Panc1 (cell line): ENCODE data around the gene NUTM2F. TPM values are rescaled to one million over a fixed set of nuclear protein-coding genes. Genes with fewer than 3 reads are reported as not detected.

Experiments
- ATAC-seq: fragments of 200-7000 bp; cut with Tn5 transposase; 2 replicates; pipeline ENCODE4 v1.9.1; 2020; ENCODE audit warnings: mild to moderate bottlenecking, moderate library complexity
- BruUV-seq: library from RNA; stranded (reverse); fragments of 400-500 nt; replicated peaks from 2 replicates; lab custom pipeline; 2021; lab: Mats Ljungman, UMichigan
- CTCF ChIA-PET: fragments of 300-600 bp; sonication (Branson Sonifier 250); formaldehyde crosslinking; loops from one replicate; lab custom pipeline; 2022; ENCODE audit warnings: antibody characterized with exemption; lab: Charles Lee
- POLR2A ChIA-PET: fragments of 300-600 bp; sonication (Branson Sonifier 250); formaldehyde crosslinking; loops from one replicate; lab custom pipeline; 2022; ENCODE audit warnings: antibody characterized with exemption; lab: Charles Lee
- DNase-seq: peaks from one replicate; pipeline ENCODE4 v3.0.0-alpha.2; 2010; ENCODE audit warnings: low read depth, low spot score
- H3K27ac ChIP-seq: 2 replicates; pipeline ENCODE4 v1.5.1; 2011; ENCODE audit warnings: mild to moderate bottlenecking, low read length, inconsistent platforms
- H3K27me3 ChIP-seq: fragments of 200-500 bp; sonication (Bioruptor generic); 2 replicates; pipeline ENCODE4 v1.6.0; 2014; ENCODE audit warnings: low read length, inconsistent platforms; ENCODE audit not compliant: control insufficient read depth, insufficient read depth
- H3K36me3 ChIP-seq: fragments of 200-500 bp; sonication (Bioruptor generic); 2 replicates; pipeline ENCODE4 v1.5.1; 2014; ENCODE audit warnings: inconsistent platforms, mild to moderate bottlenecking, low read length, moderate library complexity; ENCODE audit not compliant: control insufficient read depth, insufficient read depth
- H3K4me1 ChIP-seq: 2 replicates; pipeline ENCODE4 v1.5.1; 2011; ENCODE audit warnings: inconsistent platforms, mild to moderate bottlenecking, low read length, moderate library complexity; ENCODE audit not compliant: control insufficient read depth, insufficient read depth
- H3K4me3 ChIP-seq, 2 experiments: 2 replicates each; pipeline ENCODE4 v1.5.1; 2011 to 2012; ENCODE audit warnings: low read depth in 2 of 2, low read length in 2 of 2, mild to moderate bottlenecking in 2 of 2, inconsistent platforms in 1 of 2, moderate library complexity in 1 of 2
- H3K9me3 ChIP-seq: fragments of 200-500 bp; sonication (Bioruptor generic); 2 replicates; pipeline ENCODE4 v1.5.1; 2014; ENCODE audit warnings: low read depth, mild to moderate bottlenecking, inconsistent platforms, low read length, moderate library complexity; ENCODE audit not compliant: control insufficient read depth, insufficient read depth
- POLR2AphosphoS5 ChIP-seq: IDR thresholded peaks from 2 replicates; pipeline ENCODE4 v1.6.1; 2012; ENCODE audit warnings: mild to moderate bottlenecking, low read depth, low read length, moderate library complexity
- SIN3A ChIP-seq: IDR thresholded peaks from 2 replicates; pipeline ENCODE4 v1.6.1; 2012; ENCODE audit warnings: low read depth, mild to moderate bottlenecking, low read length, moderate library complexity, borderline replicate concordance; ENCODE audit not compliant: insufficient read depth
- TCF7L2 ChIP-seq: IDR thresholded peaks from 2 replicates; pipeline ENCODE4 v1.6.1; 2011; ENCODE audit warnings: mild to moderate bottlenecking, low read depth, low read length, inconsistent platforms
- in situ Hi-C: cut with HindIII; loops from 2 replicates; pipeline ENCODE4 v1.10.0; 2016; ENCODE audit warnings: low sequenced_read_pairs, low pct_unique_long_range_greater_than_20kb
- intact Hi-C: fragments of 100-400 bp; cut with micrococcal nuclease; formaldehyde crosslinking; loops from one replicate; pipeline ENCODE4 v1.10.0; 2022; ENCODE audit not compliant: unreplicated experiment
- total RNA-seq: library from RNA; stranded (reverse); gene quantifications from one replicate; pipeline ENCODE4 v1.2.1, GENCODE V29; 2021; ENCODE audit not compliant: unreplicated experiment
- TF ChIP-seq, protein P1 (sequence below), 2 experiments: IDR thresholded peaks; 2 replicates each; pipeline ENCODE4 v1.6.1; 2011 to 2012; ENCODE audit warnings: low read depth in 2 of 2, control low read depth in 1 of 2, low read length in 1 of 2, mild to moderate bottlenecking in 1 of 2, moderate library complexity in 1 of 2; ENCODE audit not compliant: insufficient read depth in 1 of 2
- TF ChIP-seq, protein P2 (sequence below): fragments of 450-650 bp; IDR thresholded peaks from 2 replicates; pipeline ENCODE4 v1.5.1; 2017; ENCODE audit warnings: mild to moderate bottlenecking

The NUTM2F gene
- total RNA-seq, 1 experiment from 2014 or later, result not detected

DNA sequence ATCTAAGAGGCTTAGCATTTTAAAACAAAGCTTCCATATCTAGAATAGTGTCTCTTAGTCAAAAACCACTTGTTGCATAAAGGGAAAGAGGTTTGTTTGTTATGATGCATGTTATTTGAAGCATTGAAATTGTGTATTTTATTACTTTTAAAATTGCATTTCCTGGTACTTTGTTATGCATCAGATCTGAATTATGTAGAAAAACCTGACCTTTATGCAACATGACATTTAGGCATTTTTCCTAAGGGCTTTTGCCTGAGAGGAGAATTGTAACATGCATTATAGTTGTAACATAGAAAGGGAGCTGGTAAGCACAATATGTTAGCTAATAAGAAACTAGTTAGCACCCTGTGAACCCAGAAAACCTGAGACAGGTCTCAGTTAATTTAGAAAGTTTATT is 47.3 kb downstream of the NUTM2F start:
- Histone ChIP-seq H3K36me3 (no peaks in the 10 kb centered on the region), H3K27me3 (no peaks in the 10 kb centered on the region), H3K27ac (no peak overlapping the region), H3K4me1 (peaks cover 4% of the 10 kb centered on the region), H3K4me3 (no peak overlapping the region), H3K9me3 (peaks cover 9% of the 10 kb centered on the region; the same call in 1 of the 2 replicates)
- DNase-seq (no peak), ATAC-seq (no peak)
- TF ChIP-seq TCF7L2, result no peak
- no peak for TF ChIP-seq POLR2AphosphoS5
- TF ChIP-seq SIN3A, result no peak
- TF ChIP-seq, protein P1, sequence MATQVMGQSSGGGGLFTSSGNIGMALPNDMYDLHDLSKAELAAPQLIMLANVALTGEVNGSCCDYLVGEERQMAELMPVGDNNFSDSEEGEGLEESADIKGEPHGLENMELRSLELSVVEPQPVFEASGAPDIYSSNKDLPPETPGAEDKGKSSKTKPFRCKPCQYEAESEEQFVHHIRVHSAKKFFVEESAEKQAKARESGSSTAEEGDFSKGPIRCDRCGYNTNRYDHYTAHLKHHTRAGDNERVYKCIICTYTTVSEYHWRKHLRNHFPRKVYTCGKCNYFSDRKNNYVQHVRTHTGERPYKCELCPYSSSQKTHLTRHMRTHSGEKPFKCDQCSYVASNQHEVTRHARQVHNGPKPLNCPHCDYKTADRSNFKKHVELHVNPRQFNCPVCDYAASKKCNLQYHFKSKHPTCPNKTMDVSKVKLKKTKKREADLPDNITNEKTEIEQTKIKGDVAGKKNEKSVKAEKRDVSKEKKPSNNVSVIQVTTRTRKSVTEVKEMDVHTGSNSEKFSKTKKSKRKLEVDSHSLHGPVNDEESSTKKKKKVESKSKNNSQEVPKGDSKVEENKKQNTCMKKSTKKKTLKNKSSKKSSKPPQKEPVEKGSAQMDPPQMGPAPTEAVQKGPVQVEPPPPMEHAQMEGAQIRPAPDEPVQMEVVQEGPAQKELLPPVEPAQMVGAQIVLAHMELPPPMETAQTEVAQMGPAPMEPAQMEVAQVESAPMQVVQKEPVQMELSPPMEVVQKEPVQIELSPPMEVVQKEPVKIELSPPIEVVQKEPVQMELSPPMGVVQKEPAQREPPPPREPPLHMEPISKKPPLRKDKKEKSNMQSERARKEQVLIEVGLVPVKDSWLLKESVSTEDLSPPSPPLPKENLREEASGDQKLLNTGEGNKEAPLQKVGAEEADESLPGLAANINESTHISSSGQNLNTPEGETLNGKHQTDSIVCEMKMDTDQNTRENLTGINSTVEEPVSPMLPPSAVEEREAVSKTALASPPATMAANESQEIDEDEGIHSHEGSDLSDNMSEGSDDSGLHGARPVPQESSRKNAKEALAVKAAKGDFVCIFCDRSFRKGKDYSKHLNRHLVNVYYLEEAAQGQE (IDR thresholded peaks at IDR 0.05; ENCODE audit: insufficient read depth in 1 of 2, low read depth in 2 of 2, low read length in 1 of 2), result no peak
- TF ChIP-seq, protein P2, sequence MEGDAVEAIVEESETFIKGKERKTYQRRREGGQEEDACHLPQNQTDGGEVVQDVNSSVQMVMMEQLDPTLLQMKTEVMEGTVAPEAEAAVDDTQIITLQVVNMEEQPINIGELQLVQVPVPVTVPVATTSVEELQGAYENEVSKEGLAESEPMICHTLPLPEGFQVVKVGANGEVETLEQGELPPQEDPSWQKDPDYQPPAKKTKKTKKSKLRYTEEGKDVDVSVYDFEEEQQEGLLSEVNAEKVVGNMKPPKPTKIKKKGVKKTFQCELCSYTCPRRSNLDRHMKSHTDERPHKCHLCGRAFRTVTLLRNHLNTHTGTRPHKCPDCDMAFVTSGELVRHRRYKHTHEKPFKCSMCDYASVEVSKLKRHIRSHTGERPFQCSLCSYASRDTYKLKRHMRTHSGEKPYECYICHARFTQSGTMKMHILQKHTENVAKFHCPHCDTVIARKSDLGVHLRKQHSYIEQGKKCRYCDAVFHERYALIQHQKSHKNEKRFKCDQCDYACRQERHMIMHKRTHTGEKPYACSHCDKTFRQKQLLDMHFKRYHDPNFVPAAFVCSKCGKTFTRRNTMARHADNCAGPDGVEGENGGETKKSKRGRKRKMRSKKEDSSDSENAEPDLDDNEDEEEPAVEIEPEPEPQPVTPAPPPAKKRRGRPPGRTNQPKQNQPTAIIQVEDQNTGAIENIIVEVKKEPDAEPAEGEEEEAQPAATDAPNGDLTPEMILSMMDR, result no peak
- ChIA-PET POLR2A (no interaction called here), CTCF (no interaction called here)
- BruUV-seq, result no TSS peak
- in situ Hi-C loops, result no loop called here
- intact Hi-C loops, result no loop called here

DNA sequence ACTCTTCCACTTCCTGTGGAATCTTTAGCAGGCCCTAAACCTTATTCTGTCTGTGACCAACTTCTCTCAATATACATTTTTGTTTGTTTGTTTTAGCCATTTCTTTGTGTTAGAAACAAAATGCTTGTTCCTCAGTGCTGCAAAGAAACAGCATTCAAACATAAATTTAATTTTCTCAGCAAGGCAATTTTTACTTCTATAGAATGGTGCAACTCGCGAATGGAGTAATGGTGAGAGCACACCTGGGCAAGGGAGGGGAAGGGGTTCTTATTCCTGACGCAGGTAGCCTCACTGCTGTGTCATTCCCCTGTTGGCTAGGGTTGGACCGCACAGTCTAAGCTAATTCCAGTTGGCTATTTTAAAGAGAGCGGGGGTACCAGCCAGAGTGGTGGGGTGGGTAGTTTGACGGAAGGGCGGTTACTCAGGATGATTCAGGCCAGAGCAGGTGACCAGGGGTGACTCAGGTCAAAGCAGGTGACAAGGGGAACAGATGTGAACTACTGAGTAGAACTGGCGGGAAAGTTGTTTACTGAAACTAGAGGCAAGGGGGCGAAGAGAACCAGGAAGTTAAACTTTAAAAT is 47.9 kb downstream of the NUTM2F start:
- H3K4me3 ChIP-seq, result no peak overlapping the region
- no TSS peak for BruUV-seq
- H3K36me3 ChIP-seq, result no peaks in the 10 kb centered on the region
- TF ChIP-seq, protein P2, result no peak
- no peak for TF ChIP-seq TCF7L2
- TF ChIP-seq, protein P1 (IDR thresholded peaks at IDR 0.05; ENCODE audit: insufficient read depth in 1 of 2, low read depth in 2 of 2, low read length in 1 of 2), result no peak
- TF ChIP-seq POLR2AphosphoS5, result no peak
- TF ChIP-seq SIN3A, result no peak
- no peak overlapping the region for H3K27ac ChIP-seq
- DNase-seq (no peak), ATAC-seq (no peak)
- in situ Hi-C loops (no loop called here), intact Hi-C loops (no loop called here)
- ChIA-PET POLR2A (no interaction called here), CTCF (no interaction called here)
- no peaks in the 10 kb centered on the region for H3K27me3 ChIP-seq
- H3K4me1 ChIP-seq, result peaks cover 4% of the 10 kb centered on the region
- peaks cover 9% of the 10 kb centered on the region; the same call in 1 of the 2 replicates for H3K9me3 ChIP-seq
